Smooth muscle cell (in vitro differentiated cells): ENCODE data around the gene EEF1A1. TPM values are rescaled to one million over a fixed set of nuclear protein-coding genes. Genes with fewer than 3 reads are reported as not detected.
A peak's percentile ranks its signal among the peaks of the same experiment; 100 is the strongest.
"Not testable (repeated sequence)": the region's sequence is repeated elsewhere in the genome, so short reads cannot be mapped to it uniquely, and the experiment has no call there.

Experiments used
- DNase-seq: peaks from one replicate; lab custom pipeline; 2025; ENCODE audit not compliant: unreplicated experiment; lab: John Stamatoyannopoulos, UW
- H2AFZ ChIP-seq: fragments of 200-600 bp; sonication (generic); 2 replicates; pipeline ENCODE4 v1.6.0; 2016; ENCODE audit warnings: antibody characterized with exemption, low read depth, mild to moderate bottlenecking
- H3F3A ChIP-seq: fragments of 200-600 bp; sonication (generic); 2 replicates; pipeline ENCODE4 v1.6.0; 2017; ENCODE audit warnings: antibody characterized with exemption, low read depth
- H3K27ac ChIP-seq: fragments of 200-600 bp; sonication (generic); 2 replicates; pipeline ENCODE4 v1.5.1; 2016; ENCODE audit warnings: low read depth, mild to moderate bottlenecking
- H3K27me3 ChIP-seq: fragments of 200-600 bp; sonication (generic); 2 replicates; pipeline ENCODE4 v1.6.1; 2016; ENCODE audit warnings: low read depth, mild to moderate bottlenecking
- H3K36me3 ChIP-seq: fragments of 200-600 bp; sonication (generic); 2 replicates; pipeline ENCODE4 v1.5.1; 2016; ENCODE audit warnings: low read depth
- H3K4me1 ChIP-seq: fragments of 200-600 bp; sonication (generic); 2 replicates; pipeline ENCODE4 v1.5.1; 2016; ENCODE audit warnings: low read depth
- H3K4me2 ChIP-seq: fragments of 200-600 bp; sonication (generic); 2 replicates; pipeline ENCODE4 v1.6.0; 2016; ENCODE audit warnings: mild to moderate bottlenecking
- H3K4me3 ChIP-seq: fragments of 200-600 bp; sonication (generic); 2 replicates; pipeline ENCODE4 v1.5.1; 2016; ENCODE audit warnings: mild to moderate bottlenecking
- H3K79me2 ChIP-seq: fragments of 200-600 bp; sonication (generic); 2 replicates; pipeline ENCODE4 v1.6.0; 2016; ENCODE audit warnings: low read depth, mild to moderate bottlenecking
- H3K9ac ChIP-seq: fragments of 200-600 bp; sonication (generic); 2 replicates; pipeline ENCODE4 v1.6.0; 2016; ENCODE audit warnings: low read depth
- H3K9me3 ChIP-seq: fragments of 200-600 bp; sonication (generic); replicated peaks from 2 replicates; pipeline ENCODE4 v1.5.1; 2016; ENCODE audit warnings: low read depth
- H4K20me1 ChIP-seq: fragments of 200-600 bp; sonication (generic); 2 replicates; pipeline ENCODE4 v1.6.0; 2016; ENCODE audit warnings: low read depth
- WGBS: methylation state at CpG from one replicate; pipeline ENCODE4 v1.1.7; 2016; ENCODE audit warnings: low lambda C conversion rate; 5-methylcytosine and 5-hydroxymethylcytosine counted together
- polyA plus RNA-seq: library from polyadenylated mRNA; unstranded; fragments of >200 nt; fragmentation: Nextera tagmentation; extraction: Ambion mirVana; gene quantifications from 2 replicates; pipeline ENCODE4 v1.2.1, GENCODE V29; 2016
- total RNA-seq: library from RNA; depleted of rRNA; stranded (reverse); fragments of >200 nt; gene quantifications from 2 replicates; pipeline ENCODE4 v1.2.3, GENCODE V29; 2014
- TF ChIP-seq, protein P1 (sequence below): fragments of 200-600 bp; sonication (generic); IDR thresholded peaks from 2 replicates; pipeline ENCODE4 v1.5.1; 2017; ENCODE audit warnings: borderline replicate concordance, mild to moderate bottlenecking, antibody characterized with exemption; ENCODE audit not compliant: insufficient read depth, poor library complexity, severe bottlenecking

The EEF1A1 gene
- total and polyA plus RNA-seq, 2 experiments from 2014 or later: 2,147 to 8,046 TPM

DNA sequence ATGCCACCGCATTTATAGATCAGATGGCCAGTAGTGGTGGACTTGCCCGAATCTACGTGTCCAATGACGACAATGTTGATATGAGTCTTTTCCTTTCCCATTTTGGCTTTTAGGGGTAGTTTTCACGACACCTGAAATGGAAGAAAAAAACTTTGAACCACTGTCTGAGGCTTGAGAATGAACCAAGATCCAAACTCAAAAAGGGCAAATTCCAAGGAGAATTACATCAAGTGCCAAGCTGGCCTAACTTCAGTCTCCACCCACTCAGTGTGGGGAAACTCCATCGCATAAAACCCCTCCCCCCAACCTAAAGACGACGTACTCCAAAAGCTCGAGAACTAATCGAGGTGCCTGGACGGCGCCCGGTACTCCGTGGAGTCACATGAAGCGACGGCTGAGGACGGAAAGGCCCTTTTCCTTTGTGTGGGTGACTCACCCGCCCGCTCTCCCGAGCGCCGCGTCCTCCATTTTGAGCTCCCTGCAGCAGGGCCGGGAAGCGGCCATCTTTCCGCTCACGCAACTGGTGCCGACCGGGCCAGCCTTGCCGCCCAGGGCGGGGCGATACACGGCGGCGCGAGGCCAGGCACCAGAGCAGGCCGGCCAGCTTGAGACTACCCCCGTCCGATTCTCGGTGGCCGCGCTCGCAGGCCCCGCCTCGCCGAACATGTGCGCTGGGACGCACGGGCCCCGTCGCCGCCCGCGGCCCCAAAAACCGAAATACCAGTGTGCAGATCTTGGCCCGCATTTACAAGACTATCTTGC lies 725 bp downstream of the EEF1A1 start:
- Histone ChIP-seq H3K9me3 (no peaks in the 10 kb centered on the region), H3K4me2 (peak overlapping the region; percentile 99), H2AFZ (no peak overlapping the region), H3K27me3 (no peaks in the 10 kb centered on the region), H3K9ac (peak overlapping the region; percentile 100), H3K4me3 (peak overlapping the region; percentile 85), H3K4me1 (peaks cover 7% of the 10 kb centered on the region), H4K20me1 (peaks cover 55% of the 10 kb centered on the region), H3K27ac (peak overlapping the region; percentile 99), H3F3A (peaks cover 37% of the 10 kb centered on the region), H3K36me3 (peaks cover 19% of the 10 kb centered on the region), H3K79me2 (peaks cover 38% of the 10 kb centered on the region)
- peak; percentile 54 for DNase-seq
- TF ChIP-seq, protein P1, sequence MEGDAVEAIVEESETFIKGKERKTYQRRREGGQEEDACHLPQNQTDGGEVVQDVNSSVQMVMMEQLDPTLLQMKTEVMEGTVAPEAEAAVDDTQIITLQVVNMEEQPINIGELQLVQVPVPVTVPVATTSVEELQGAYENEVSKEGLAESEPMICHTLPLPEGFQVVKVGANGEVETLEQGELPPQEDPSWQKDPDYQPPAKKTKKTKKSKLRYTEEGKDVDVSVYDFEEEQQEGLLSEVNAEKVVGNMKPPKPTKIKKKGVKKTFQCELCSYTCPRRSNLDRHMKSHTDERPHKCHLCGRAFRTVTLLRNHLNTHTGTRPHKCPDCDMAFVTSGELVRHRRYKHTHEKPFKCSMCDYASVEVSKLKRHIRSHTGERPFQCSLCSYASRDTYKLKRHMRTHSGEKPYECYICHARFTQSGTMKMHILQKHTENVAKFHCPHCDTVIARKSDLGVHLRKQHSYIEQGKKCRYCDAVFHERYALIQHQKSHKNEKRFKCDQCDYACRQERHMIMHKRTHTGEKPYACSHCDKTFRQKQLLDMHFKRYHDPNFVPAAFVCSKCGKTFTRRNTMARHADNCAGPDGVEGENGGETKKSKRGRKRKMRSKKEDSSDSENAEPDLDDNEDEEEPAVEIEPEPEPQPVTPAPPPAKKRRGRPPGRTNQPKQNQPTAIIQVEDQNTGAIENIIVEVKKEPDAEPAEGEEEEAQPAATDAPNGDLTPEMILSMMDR: no peak
- under 1% methylated on average over 56 of the region's 56 CpGs for WGBS

DNA sequence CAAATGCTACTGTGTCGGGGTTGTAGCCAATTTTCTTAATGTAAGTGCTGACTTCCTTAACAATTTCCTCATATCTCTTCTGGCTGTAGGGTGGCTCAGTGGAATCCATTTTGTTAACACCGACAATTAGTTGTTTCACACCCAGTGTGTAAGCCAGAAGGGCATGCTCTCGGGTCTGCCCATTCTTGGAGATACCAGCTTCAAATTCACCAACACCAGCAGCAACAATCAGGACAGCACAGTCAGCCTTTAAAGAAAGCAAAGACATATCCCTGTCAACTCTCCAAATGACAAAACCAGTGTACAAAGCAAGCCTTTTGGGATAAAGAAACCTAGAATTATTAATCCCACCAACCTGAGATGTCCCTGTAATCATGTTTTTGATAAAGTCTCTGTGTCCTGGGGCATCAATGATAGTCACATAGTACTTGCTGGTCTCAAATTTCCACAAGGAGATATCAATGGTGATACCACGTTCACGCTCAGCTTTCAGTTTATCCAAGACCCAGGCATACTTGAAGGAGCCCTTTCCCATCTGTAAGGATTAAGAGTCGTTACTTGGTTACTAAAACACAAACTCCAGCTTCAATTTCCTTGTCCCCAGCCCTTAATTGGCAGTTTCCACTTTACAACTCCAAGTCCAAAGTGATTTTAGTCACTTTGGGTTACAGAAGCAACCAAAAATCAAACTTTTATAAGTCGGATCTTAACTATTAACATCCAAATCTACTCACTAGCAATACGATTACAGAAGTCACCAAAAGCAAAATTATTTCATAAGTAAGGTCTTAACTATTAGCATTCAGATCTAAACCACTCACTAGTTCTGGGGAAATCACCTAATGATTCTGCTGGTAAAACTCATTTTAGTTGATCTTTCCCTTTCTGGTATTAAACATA lies 1.6 kb downstream of the EEF1A1 start:
- DNase-seq, H3K4me1 ChIP-seq, H2AFZ ChIP-seq, H3K27me3 ChIP-seq, H3K9me3 ChIP-seq: not testable (repeated sequence)
- Histone ChIP-seq H3K4me3 (peak overlapping the region; percentile 85), H3K4me2 (peak overlapping the region; percentile 99), H3K9ac (peak overlapping the region; percentile 100), H4K20me1 (peaks cover 64% of the 10 kb centered on the region), H3K79me2 (peaks cover 38% of the 10 kb centered on the region), H3K27ac (peak overlapping the region; percentile 99), H3K36me3 (peaks cover 19% of the 10 kb centered on the region), H3F3A (peaks cover 42% of the 10 kb centered on the region)
- 2% methylated on average over 7 of the region's 8 CpGs for WGBS

DNA sequence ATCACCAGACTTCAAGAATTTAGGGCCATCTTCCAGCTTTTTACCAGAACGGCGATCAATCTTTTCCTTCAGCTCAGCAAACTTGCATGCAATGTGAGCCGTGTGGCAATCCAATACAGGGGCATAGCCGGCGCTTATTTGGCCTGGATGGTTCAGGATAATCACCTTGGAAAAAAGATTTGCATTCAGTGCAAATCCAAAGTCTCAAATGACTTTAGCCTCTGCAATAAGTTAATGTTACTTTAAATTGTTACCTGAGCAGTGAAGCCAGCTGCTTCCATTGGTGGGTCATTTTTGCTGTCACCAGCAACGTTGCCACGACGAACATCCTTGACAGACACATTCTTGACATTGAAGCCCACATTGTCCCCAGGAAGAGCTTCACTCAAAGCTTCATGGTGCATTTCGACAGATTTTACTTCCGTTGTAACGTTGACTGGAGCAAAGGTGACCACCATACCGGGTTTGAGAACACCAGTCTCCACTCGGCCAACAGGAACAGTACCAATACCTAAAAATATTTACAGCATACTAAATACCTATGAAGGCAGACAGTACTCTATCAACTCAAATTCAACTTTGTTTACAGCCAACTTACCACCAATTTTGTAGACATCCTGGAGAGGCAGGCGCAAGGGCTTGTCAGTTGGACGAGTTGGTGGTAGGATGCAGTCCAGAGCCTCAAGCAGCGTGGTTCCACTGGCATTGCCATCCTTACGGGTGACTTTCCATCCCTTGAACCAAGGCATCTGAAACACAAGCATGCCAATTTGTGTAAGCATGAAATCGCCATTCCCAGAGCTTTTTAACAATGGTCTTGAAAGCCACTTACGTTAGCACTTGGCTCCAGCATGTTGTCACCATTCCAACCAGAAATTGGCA lies 2.5 kb downstream of the EEF1A1 start:
- not testable (repeated sequence) for H3K9me3 ChIP-seq, DNase-seq, H3K27me3 ChIP-seq, H2AFZ ChIP-seq, H3K4me1 ChIP-seq
- Histone ChIP-seq H3K4me3 (peak overlapping the region; percentile 85), H3F3A (peaks cover 46% of the 10 kb centered on the region), H4K20me1 (peaks cover 73% of the 10 kb centered on the region), H3K9ac (peak overlapping the region; percentile 100), H3K79me2 (peaks cover 38% of the 10 kb centered on the region), H3K36me3 (peaks cover 19% of the 10 kb centered on the region), H3K27ac (peak overlapping the region; percentile 99), H3K4me2 (peak overlapping the region; percentile 99)
- WGBS: 17% methylated on average over 19 of the region's 19 CpGs

DNA sequence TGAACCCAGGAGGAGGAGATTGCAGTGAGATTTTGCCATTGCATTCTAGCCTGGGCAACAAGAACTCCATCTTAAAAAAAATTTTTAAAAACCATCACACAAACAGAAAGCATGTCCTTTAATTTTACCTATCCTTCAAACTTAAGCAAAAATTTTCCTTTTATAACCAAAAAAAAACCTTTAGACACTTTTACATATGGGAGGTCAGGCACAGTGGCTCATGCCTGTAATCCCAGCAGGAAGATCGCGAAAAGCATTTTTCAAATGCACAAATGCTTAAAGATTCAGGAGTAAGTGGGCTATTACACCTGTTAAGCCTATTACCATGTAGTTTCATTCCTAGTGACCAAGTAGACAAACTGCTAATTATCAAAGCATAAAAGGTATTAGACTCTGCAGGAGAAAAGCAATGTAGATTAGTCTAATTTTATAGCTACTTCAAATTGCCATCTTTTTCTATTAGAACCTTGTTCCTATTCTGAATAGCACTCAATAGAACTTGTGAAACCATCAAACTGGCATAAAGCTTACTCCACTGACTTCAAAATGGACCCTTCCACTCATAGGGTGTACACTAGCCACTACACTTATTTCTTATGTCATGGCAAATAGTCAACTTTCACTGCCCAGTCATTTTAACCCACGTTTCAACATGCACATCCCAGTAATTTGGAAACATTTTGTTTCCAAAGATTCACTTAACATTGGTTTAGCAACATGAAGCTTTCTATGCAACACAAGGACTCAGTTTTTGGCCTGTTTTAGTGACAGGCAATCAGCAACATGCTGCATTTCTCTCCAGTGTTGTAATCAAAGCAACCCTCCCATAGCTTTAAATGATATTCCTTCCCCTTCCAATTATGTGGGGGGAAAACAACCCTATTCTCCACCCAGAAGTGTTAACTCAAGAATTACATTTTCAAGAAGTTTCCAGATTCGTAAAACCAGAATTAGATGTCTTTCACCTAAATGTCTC lies 4.0 kb downstream of the EEF1A1 start:
- Histone ChIP-seq H3K4me3 (peak overlapping the region; percentile 35), H4K20me1 (peaks cover 83% of the 10 kb centered on the region), H3K79me2 (peaks cover 38% of the 10 kb centered on the region), H3F3A (peaks cover 36% of the 10 kb centered on the region), H3K4me2 (peak overlapping the region; percentile 79), H3K27ac (peak overlapping the region; percentile 68), H2AFZ (no peak overlapping the region), H3K9me3 (no peaks in the 10 kb centered on the region), H3K4me1 (peaks cover under 1% of the 10 kb centered on the region), H3K9ac (peak overlapping the region; percentile 36), H3K36me3 (peaks cover 19% of the 10 kb centered on the region), H3K27me3 (no peaks in the 10 kb centered on the region)
- no peak for DNase-seq
- TF ChIP-seq, protein P1: no peak
- 75% methylated on average over 4 of the region's 4 CpGs for WGBS
